ENCODE measurements around the gene RNASEH1.
"Not testable (repeated sequence)": the region's sequence is repeated elsewhere in the genome, so short reads cannot be mapped to it uniquely, and the experiment has no call there.

RNASEH1 gene

GRCh38 chr2:3589086-3589485, 31.0 kb upstream of the RNASEH1 start:
- DNase-seq = no peak

GRCh38 chr2:3588084-3588483, 30.0 kb upstream of the RNASEH1 start:
- no peak for DNase-seq

GRCh38 chr2:3587432-3587831, 29.3 kb upstream of the RNASEH1 start:
- DNase-seq = no peak

DNA sequence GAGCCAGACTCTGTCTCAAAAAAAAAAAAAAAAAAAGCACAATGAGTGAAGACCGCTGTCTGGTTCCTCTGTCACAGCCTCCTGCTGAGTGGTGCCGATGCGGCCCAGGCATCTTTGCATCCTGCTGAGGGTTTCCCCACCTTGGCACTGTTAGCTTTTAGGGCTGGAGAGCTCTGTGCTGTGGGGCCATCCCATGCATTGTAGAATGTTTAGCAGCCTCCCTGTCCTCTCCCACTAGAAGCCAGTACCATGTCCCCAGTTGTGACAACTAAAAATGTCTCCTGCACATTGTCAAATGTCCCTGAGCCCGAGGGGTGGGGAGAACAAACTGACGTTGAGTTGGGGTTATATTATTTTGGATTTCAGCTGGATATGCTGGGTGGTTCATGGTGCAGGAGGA, 28.9 kb upstream of the RNASEH1 start:
- DNase-seq = no peak

DNA sequence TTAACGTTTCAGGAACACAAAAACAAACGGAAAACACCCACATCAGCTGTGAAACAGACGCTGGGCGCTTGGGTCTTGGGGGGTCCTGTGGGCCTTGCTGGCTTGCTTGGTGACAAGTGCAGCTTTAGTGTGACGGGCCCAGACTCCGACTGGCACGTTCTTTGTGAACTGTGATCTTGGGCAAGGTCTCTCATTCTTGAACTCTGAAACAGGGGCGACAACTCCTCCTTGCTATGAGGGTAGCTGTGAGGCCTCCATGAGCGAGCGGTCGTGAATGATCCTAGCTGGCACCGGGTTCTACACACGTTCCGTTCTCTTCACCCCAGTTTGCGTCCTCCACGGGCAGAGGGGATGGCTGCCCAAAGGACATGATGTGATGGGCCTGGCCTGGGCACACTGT, 28.1 kb upstream of the RNASEH1 start:
- DNase-seq = no peak

GRCh38 chr2:3585261-3586109, 27.4 kb upstream of the RNASEH1 start:
- DNase-seq = no peak

GRCh38 chr2:3584608-3585260, 26.6 kb upstream of the RNASEH1 start:
- no peak for DNase-seq

- no peak for DNase-seq
Measured at GRCh38 chr2:3584076-3584475, 25.9 kb upstream of the RNASEH1 start.

GRCh38 chr2:3581367-3582262, 23.5 kb upstream of the RNASEH1 start:
- no peak for DNase-seq

GRCh38 chr2:3580449-3580848, 22.3 kb upstream of the RNASEH1 start:
- DNase-seq = no peak

DNA sequence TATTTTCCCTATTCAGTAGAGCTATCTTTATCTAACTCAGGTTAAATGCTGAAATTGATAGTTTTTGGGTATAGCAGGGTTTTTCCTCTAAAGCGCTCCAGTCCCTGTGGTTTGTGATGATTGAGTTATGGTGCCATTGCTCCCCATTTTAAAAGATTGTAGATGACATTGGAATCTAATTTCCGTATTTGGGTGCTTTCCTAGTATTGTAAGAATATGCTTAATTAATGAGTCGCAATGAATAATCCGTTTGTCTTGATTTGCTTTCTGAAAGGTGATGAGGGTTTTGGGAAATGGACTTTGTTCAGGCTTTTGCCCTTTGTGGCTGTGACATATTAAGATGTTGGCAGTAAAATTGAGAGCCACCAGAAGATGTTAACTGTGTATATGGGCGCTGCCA, 20.9 kb upstream of the RNASEH1 start:
- DNase-seq = no peak

- DNase-seq = not testable (repeated sequence)
Measured at GRCh38 chr2:3576263-3576630, 18.1 kb upstream of the RNASEH1 start.

DNA sequence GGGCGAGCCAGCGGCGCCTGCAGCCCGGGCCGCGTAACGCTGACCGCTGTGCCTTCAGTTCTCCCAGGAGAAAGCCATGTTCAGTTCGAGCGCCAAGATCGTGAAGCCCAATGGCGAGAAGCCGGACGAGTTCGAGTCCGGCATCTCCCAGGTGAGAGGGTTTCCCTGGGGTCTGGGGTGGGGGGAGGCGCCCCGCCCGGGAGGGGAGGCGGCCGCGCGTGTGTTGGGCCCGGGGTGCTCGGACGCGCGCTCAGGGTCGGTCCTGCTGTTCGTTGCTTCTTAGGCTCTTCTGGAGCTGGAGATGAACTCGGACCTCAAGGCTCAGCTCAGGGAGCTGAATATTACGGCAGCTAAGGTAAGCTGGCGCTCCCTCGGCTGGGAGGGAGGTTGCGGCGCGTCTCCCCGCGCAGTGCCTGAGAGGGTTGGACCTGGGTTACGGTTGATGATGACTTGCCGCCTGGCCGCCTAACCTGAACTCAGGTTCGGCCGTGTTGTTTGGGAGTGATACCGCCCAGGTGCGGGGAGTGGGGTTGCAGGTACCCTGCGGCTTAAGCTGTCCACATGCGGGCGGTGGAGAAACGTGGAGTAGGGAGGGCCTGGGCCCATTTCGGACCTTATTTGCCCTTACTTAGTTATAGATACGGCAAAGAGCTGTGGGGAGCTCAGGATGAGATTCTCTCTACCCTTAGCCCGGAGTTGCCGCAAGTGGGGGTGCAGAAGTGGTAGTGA, 17.6 kb upstream of the RNASEH1 start:
- no peak for DNase-seq

GRCh38 chr2:3574155-3574554, 16.0 kb upstream of the RNASEH1 start:
- no peak for DNase-seq

DNA sequence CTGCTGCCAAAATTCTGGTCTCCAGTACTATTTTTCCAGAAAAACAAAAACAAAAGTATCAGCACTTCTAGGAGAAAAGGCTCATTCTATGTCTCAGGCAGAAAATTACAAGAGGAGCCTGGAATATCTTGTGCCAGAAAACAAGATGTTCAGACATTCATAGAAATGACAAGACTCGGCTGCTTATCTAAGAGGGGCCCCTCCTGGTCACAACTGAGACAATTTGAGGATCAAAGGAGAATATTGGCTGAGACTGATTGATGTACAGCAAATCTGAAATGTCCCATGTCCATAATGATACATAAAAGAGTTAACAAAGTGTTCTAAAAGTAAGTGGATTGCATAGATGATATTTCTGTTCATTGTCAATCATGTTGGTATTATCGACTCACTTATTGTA, 14.5 kb upstream of the RNASEH1 start:
- no peak for DNase-seq

DNA sequence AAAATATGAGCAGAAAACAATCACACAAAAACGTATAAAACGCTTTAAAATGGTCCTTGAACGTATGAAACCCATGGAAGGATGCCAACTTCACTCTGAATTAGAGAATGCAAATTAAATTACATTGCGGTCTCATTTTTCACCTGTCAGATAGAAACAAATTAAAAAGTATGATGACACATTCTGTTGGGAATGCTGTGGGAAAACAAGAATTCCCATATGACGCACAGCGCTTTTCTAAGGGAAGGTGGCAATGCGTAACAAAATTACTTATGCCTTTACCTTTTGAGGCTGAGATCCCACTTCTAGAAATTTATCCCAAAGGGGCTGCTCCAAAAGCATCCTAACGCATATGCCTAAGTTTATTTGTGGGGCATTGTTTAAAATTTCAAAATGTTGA, 13.2 kb upstream of the RNASEH1 start:
- no peak for DNase-seq

DNA sequence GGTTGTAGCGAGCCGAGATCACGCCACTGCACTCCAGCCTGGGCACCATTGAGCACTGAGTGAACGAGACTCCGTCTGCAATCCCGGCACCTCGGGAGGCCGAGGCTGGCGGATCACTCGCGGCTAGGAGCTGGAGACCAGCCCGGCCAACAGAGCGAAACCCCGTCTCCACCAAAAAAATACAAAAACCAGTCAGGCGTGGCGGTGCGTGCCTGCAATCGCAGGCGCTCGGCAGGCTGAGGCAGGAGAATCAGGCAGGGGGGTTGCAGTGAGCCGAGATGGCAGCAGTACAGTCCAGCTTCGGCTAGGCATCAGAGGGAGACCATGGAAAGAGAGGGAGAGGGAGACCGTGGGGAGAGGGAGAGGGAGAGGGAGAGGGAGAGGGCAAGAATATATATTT, 11.5 kb upstream of the RNASEH1 start:
- not testable (repeated sequence) for DNase-seq

GRCh38 chr2:3566806-3567205, 8.7 kb upstream of the RNASEH1 start:
- DNase-seq = no peak

- DNase-seq = no peak
Measured at GRCh38 chr2:3565117-3565516, 7.0 kb upstream of the RNASEH1 start.

- DNase-seq = no peak
Measured at GRCh38 chr2:3563521-3563976, 5.4 kb upstream of the RNASEH1 start.

DNA sequence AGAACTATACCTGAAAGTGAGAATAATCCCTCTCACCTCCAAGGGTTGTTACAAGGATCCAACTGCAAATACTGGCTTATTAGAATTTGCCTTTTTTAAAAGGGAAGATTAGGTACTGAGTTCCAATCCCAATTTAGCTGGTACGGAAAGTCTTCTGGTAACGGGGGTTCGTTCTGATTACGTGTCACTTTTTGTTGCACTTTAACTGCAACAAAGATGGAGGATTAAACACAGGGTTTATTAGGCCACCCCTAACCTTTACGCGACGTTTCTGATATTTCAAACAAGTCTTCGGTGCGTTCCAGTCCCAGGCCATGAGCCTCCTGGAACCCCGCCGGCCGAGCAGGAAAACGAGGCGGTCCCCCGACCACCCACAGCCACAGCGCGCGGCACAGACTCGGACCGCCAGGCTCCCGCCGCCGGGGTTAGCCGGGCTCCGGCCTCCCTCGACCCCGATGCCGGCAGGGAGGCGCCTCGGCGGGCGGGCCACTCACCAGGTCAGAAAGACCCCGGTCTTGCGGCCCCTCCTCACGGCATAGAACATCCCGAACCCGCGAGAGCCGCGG, 411 bp downstream of the RNASEH1 start:
- no peak for DNase-seq

DNA sequence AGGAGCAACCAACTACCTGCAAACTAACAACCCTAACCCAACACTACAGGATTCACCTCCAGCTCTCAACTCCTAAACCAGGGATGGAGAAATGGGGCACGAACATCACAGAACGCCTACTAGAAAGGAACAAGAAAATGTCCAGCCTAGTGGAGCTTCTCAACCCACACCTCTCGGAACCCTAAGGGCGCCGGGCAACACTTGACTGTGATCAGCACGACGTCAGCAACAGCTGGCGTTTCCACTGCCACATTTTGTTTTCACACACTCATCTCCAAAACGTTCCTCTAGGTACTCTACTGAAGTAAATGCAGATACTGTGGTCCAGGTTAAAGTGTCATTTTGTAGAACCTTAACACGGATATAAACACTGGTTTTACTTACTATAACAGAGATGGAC, 4.2 kb downstream of the RNASEH1 start:
- DNase-seq = no peak

All from NCI-H187 treated with DMSO at 0.1 percent for 48 hours (cell line).